OCI-LY1 (cell line): ENCODE results near the gene LHX1.

Experiments used
- H2AFZ ChIP-seq: fragments of 200-600 bp; sonication (generic), shearing (Covaris generic); 2 replicates; pipeline ENCODE4 v1.6.0; 2014; ENCODE audit warnings: antibody characterized with exemption, mild to moderate bottlenecking, low read length
- H3F3A ChIP-seq: fragments of 200-600 bp; sonication (generic), shearing (Covaris generic); 2 replicates; pipeline ENCODE4 v1.6.0; 2014; ENCODE audit warnings: mild to moderate bottlenecking, antibody characterized with exemption, low read length, moderate library complexity; ENCODE audit not compliant: insufficient read depth
- H3K27ac ChIP-seq: fragments of 200-600 bp; sonication (generic); 2 replicates; pipeline ENCODE4 v1.5.1; 2014; ENCODE audit warnings: low read length, mixed run types, mild to moderate bottlenecking, low read depth; ENCODE audit not compliant: poor library complexity, severe bottlenecking
- H3K27me3 ChIP-seq: fragments of 200-600 bp; sonication (generic); 2 replicates; pipeline ENCODE4 v1.6.0; 2014; ENCODE audit warnings: antibody characterized with exemption, mild to moderate bottlenecking, low read length, moderate library complexity; ENCODE audit not compliant: insufficient read depth
- H3K36me3 ChIP-seq: fragments of 200-600 bp; sonication (generic); 2 replicates; pipeline ENCODE4 v1.6.1; 2014; ENCODE audit warnings: mild to moderate bottlenecking, antibody characterized with exemption, low read length, moderate library complexity, mixed read lengths; ENCODE audit not compliant: insufficient read depth
- H3K4me1 ChIP-seq: fragments of 200-600 bp; sonication (generic); 2 replicates; pipeline ENCODE4 v1.5.1; 2014; ENCODE audit warnings: mild to moderate bottlenecking, low read length, moderate library complexity; ENCODE audit not compliant: insufficient read depth, severe bottlenecking
- H3K4me2 ChIP-seq: fragments of 200-600 bp; sonication (generic), shearing (Covaris generic); 2 replicates; pipeline ENCODE4 v1.6.1; 2014; ENCODE audit warnings: low read length
- H3K4me3 ChIP-seq: fragments of 200-600 bp; sonication (generic); 2 replicates; pipeline ENCODE4 v1.5.1; 2014; ENCODE audit warnings: low read length, low read depth, mild to moderate bottlenecking, mixed read lengths; ENCODE audit not compliant: poor library complexity, severe bottlenecking
- H3K79me2 ChIP-seq: fragments of 200-600 bp; shearing (Covaris generic); 2 replicates; pipeline ENCODE4 v1.6.1; 2016; ENCODE audit warnings: mixed run types, low read length, mixed read lengths; ENCODE audit not compliant: insufficient read depth
- H3K9ac ChIP-seq: fragments of 200-600 bp; sonication (generic), shearing (Covaris generic); 2 replicates; pipeline ENCODE4 v1.6.1; 2014; ENCODE audit warnings: mild to moderate bottlenecking, low read length, mixed read lengths
- H3K9me2 ChIP-seq: fragments of 200-600 bp; sonication (generic), shearing (Covaris generic); 2 replicates; pipeline ENCODE4 v1.6.1; 2014; ENCODE audit warnings: low read depth, mild to moderate bottlenecking, low read length, mixed read lengths
- H3K9me3 ChIP-seq: fragments of 200-600 bp; shearing (Covaris generic); 2 replicates; pipeline ENCODE4 v1.6.1; 2014; ENCODE audit warnings: low read length, mixed read lengths
- H4K20me1 ChIP-seq: fragments of 200-600 bp; sonication (generic), shearing (Covaris generic); 2 replicates; pipeline ENCODE4 v1.6.0; 2016; ENCODE audit warnings: mild to moderate bottlenecking, low read length; ENCODE audit not compliant: insufficient read depth
- EZH2 ChIP-seq: fragments of 200-600 bp; sonication (generic), shearing (Covaris generic); IDR thresholded peaks from 2 replicates; pipeline ENCODE4 v1.8.0; 2017; ENCODE audit warnings: borderline replicate concordance, mixed run types, mild to moderate bottlenecking, antibody characterized with exemption, low read length, moderate library complexity, mixed read lengths
- TF ChIP-seq, protein P1 (sequence below): fragments of 200-600 bp; sonication (generic), shearing (Covaris generic); IDR thresholded peaks from 2 replicates; pipeline ENCODE4 v1.5.1; 2017; ENCODE audit warnings: mild to moderate bottlenecking, antibody characterized with exemption, low read length, moderate library complexity, mixed read lengths

LHX1 gene

DNA sequence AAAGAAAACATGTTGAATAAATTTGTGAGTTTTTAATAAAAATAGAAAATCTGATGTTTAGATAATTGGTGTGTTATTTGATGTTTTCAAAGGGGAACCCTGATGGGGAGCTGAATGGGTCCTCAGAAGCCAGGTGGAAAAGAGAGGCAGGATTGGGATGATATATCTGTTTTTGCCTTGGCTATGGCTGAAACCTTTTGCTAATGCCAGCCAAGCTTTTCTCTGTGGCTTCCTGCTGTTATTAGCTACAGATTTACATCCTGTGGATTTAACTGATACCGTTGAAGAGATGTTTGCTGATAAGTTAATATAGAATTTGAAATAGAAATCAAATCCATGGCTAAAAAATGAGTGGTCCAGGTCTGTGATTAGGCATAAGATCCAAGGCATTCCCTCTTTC lies 7.3 kb downstream of the LHX1 start:
- Histone ChIP-seq H3K27ac (no peak overlapping the region), H3K4me3 (no peak overlapping the region), H3K79me2 (peaks cover 4% of the 10 kb centered on the region), H3K9me3 (no peaks in the 10 kb centered on the region), H3K9me2 (no peaks in the 10 kb centered on the region), H4K20me1 (no peaks in the 10 kb centered on the region), H2AFZ (no peak overlapping the region), H3K4me1 (peaks cover 10% of the 10 kb centered on the region), H3K36me3 (no peaks in the 10 kb centered on the region), H3K27me3 (no peaks in the 10 kb centered on the region; the same call in 1 of the 2 replicates), H3K9ac (no peak overlapping the region), H3F3A (no peaks in the 10 kb centered on the region), H3K4me2 (no peak overlapping the region)
- no peak for TF ChIP-seq EZH2
- TF ChIP-seq, protein P1, sequence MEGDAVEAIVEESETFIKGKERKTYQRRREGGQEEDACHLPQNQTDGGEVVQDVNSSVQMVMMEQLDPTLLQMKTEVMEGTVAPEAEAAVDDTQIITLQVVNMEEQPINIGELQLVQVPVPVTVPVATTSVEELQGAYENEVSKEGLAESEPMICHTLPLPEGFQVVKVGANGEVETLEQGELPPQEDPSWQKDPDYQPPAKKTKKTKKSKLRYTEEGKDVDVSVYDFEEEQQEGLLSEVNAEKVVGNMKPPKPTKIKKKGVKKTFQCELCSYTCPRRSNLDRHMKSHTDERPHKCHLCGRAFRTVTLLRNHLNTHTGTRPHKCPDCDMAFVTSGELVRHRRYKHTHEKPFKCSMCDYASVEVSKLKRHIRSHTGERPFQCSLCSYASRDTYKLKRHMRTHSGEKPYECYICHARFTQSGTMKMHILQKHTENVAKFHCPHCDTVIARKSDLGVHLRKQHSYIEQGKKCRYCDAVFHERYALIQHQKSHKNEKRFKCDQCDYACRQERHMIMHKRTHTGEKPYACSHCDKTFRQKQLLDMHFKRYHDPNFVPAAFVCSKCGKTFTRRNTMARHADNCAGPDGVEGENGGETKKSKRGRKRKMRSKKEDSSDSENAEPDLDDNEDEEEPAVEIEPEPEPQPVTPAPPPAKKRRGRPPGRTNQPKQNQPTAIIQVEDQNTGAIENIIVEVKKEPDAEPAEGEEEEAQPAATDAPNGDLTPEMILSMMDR = no peak

DNA sequence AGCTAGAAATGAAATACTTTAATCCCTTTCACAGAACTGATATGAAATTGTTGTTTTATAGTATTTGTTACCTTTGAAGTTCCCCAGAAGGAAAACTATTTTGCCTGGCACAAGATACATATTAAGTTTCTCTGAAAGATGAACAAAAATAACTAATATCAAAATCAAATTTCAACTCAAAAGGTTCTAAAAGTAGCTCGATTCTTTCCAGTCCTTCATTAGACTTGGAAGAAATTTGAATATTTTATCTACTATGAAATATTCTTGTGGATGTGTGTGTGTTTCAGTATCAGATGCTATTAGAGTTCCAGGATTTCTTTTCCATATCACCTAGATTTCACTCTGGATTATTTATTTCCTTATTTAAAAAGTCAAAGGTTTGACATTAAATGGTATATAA lies 7.9 kb downstream of the LHX1 start:
- Histone ChIP-seq H3K36me3 (no peaks in the 10 kb centered on the region), H3K4me1 (peaks cover 16% of the 10 kb centered on the region), H3K79me2 (peaks cover 10% of the 10 kb centered on the region), H3K27me3 (no peaks in the 10 kb centered on the region; the same call in 1 of the 2 replicates), H3K27ac (no peak overlapping the region), H3K9me2 (no peaks in the 10 kb centered on the region), H3K4me3 (no peak overlapping the region), H4K20me1 (no peaks in the 10 kb centered on the region), H3K9me3 (no peaks in the 10 kb centered on the region), H3K9ac (no peak overlapping the region), H3F3A (no peaks in the 10 kb centered on the region), H2AFZ (no peak overlapping the region), H3K4me2 (no peak overlapping the region)
- no peak for TF ChIP-seq EZH2
- TF ChIP-seq, protein P1 = no peak

DNA sequence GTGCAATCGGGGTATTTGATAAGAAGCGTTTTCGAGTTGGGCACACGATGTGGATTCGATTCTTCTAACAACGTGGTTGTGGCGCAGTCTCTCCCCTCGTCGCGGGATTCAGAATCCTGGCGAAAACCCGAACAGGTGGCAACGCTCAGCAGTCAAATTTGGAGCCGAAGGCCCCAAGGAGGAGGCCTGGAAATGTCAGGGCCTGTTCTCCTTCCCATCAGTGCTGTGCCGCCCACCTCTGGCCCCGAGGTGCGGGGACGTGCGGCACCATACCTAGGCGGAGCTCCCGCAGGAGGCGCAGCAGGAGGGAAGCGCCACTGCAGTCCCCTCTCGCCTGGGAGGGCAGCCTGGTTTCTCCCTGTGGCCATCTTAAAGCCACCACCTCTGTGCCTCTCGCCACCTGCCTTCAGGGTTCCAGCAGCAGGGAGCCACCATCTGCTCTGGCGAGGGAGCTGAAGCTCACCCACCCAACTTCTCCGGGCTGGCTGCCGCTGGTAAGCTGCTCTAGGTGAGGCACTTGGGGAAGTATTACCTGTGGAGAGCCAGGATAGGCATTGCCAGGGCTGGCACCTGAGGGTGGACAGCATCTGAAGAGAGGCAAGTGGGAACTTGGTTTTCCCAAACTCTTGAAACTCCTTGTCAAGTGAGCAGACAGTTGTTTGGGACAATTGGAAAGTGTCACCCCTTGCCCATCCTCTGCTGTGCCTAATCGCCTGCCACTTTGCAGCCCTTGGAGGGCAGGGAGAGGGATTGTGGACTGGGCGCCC lies 8.9 kb downstream of the LHX1 start:
- Histone ChIP-seq H2AFZ (no peak overlapping the region), H3K36me3 (peaks cover 9% of the 10 kb centered on the region; the same call in 1 of the 2 replicates), H3K4me3 (no peak overlapping the region), H3K79me2 (peaks cover 20% of the 10 kb centered on the region), H3K4me2 (no peak overlapping the region), H3K9me3 (no peaks in the 10 kb centered on the region), H3K27me3 (no peaks in the 10 kb centered on the region; the same call in 1 of the 2 replicates), H4K20me1 (no peaks in the 10 kb centered on the region), H3K9me2 (no peaks in the 10 kb centered on the region), H3F3A (no peaks in the 10 kb centered on the region), H3K9ac (no peak overlapping the region), H3K27ac (no peak overlapping the region), H3K4me1 (peaks cover 26% of the 10 kb centered on the region)
- TF ChIP-seq EZH2 = no peak
- TF ChIP-seq, protein P1 = no peak
